Measurements from ENCODE around the gene TAT. TPM values are rescaled to one million over a fixed set of nuclear protein-coding genes. Genes with fewer than 3 reads are reported as not detected.
"Not testable (repeated sequence)": the region's sequence is repeated elsewhere in the genome, so short reads cannot be mapped to it uniquely, and the experiment has no call there.

TAT gene
- total RNA-seq, 1 experiment from 2014 or later = not detected

- Mint-ChIP-seq H3K4me3 (ENCODE audit: unreplicated experiment) (no peak overlapping the region), H3K9me3 (ENCODE audit: unreplicated experiment) (no peaks in the 10 kb centered on the region), H3K36me3 (ENCODE audit: insufficient read depth, unreplicated experiment) (no peaks in the 10 kb centered on the region), H3K27ac (ENCODE audit: low read depth, unreplicated experiment) (no peak overlapping the region), H3K27me3 (ENCODE audit: insufficient read depth, unreplicated experiment) (peaks cover 58% of the 10 kb centered on the region), H3K4me1 (ENCODE audit: insufficient read depth, unreplicated experiment) (no peaks in the 10 kb centered on the region)
- DNase-seq (ENCODE audit: unreplicated experiment) = no peak
- BruUV-seq (replicated peaks) = no TSS peak
- no peak for TF ChIP-seq CTCF (IDR thresholded peaks at IDR 0.05; ENCODE audit: unreplicated experiment)
- POLR2A ChIA-PET = interaction anchor here (0.6 kb wide), 1 partner anchor 45 kb away, joined by 4 read pairs; no protein-coding TSS in a partner anchor
- intact Hi-C loops (cut with micrococcal nuclease) = no loop called here
- CTCF ChIA-PET = interaction anchor here (0.6 to 1.6 kb wide), 3 partner anchors 16 to 182 kb away, joined by 3 to 6 read pairs (median 4); no protein-coding TSS in a partner anchor
Observed at GRCh38 chr16:71594000-71594646, 17.2 kb upstream of the TAT start.

GRCh38 chr16:71593048-71593999, 16.4 kb upstream of the TAT start:
- Mint-ChIP-seq H3K4me3 (ENCODE audit: unreplicated experiment) (no peak overlapping the region), H3K27me3 (ENCODE audit: insufficient read depth, unreplicated experiment) (peaks cover 65% of the 10 kb centered on the region), H3K9me3 (ENCODE audit: unreplicated experiment) (no peaks in the 10 kb centered on the region), H3K27ac (ENCODE audit: low read depth, unreplicated experiment) (no peak overlapping the region), H3K4me1 (ENCODE audit: insufficient read depth, unreplicated experiment) (no peaks in the 10 kb centered on the region), H3K36me3 (ENCODE audit: insufficient read depth, unreplicated experiment) (no peaks in the 10 kb centered on the region)
- intact Hi-C loops (cut with micrococcal nuclease) = no loop called here
- no TSS peak for BruUV-seq (replicated peaks)
- no peak for DNase-seq (ENCODE audit: unreplicated experiment)
- no peak for TF ChIP-seq CTCF (IDR thresholded peaks at IDR 0.05; ENCODE audit: unreplicated experiment)
- CTCF ChIA-PET = interaction anchor here (0.6 to 1.7 kb wide), 6 partner anchors 15 to 913 kb away, joined by 3 to 7 read pairs (median 4); no protein-coding TSS in a partner anchor
- POLR2A ChIA-PET = no interaction called here

GRCh38 chr16:71591917-71592316, 15.0 kb upstream of the TAT start:
- BruUV-seq (replicated peaks) = no TSS peak
- Mint-ChIP-seq H3K4me3 (ENCODE audit: unreplicated experiment) (no peak overlapping the region), H3K36me3 (ENCODE audit: insufficient read depth, unreplicated experiment) (no peaks in the 10 kb centered on the region), H3K4me1 (ENCODE audit: insufficient read depth, unreplicated experiment) (no peaks in the 10 kb centered on the region), H3K27ac (ENCODE audit: low read depth, unreplicated experiment) (no peak overlapping the region), H3K27me3 (ENCODE audit: insufficient read depth, unreplicated experiment) (peaks cover 66% of the 10 kb centered on the region), H3K9me3 (ENCODE audit: unreplicated experiment) (no peaks in the 10 kb centered on the region)
- CTCF ChIA-PET = interaction anchor here (0.6 to 1.7 kb wide), 3 partner anchors 18 to 820 kb away, joined by 3 to 7 read pairs (median 4); no protein-coding TSS in a partner anchor
- intact Hi-C loops (cut with micrococcal nuclease) = no loop called here
- POLR2A ChIA-PET = no interaction called here
- DNase-seq (ENCODE audit: unreplicated experiment) = no peak
- no peak for TF ChIP-seq CTCF (IDR thresholded peaks at IDR 0.05; ENCODE audit: unreplicated experiment)

GRCh38 chr16:71590584-71590983, 13.7 kb upstream of the TAT start:
- H3K4me1 Mint-ChIP-seq (ENCODE audit: insufficient read depth, unreplicated experiment) = no peaks in the 10 kb centered on the region
- H3K4me3 Mint-ChIP-seq (ENCODE audit: unreplicated experiment) = no peak overlapping the region
- ChIA-PET POLR2A (no interaction called here), CTCF (interaction anchor here (1.5 kb wide), 1 partner anchor 20 kb away, joined by 9 read pairs; no protein-coding TSS in a partner anchor)
- no peak overlapping the region for H3K27ac Mint-ChIP-seq (ENCODE audit: low read depth, unreplicated experiment)
- no peak for TF ChIP-seq CTCF (IDR thresholded peaks at IDR 0.05; ENCODE audit: unreplicated experiment)
- H3K9me3 Mint-ChIP-seq (ENCODE audit: unreplicated experiment) = no peaks in the 10 kb centered on the region
- intact Hi-C loops (cut with micrococcal nuclease) = no loop called here
- H3K36me3 Mint-ChIP-seq (ENCODE audit: insufficient read depth, unreplicated experiment) = no peaks in the 10 kb centered on the region
- peaks cover 68% of the 10 kb centered on the region for H3K27me3 Mint-ChIP-seq (ENCODE audit: insufficient read depth, unreplicated experiment)
- no TSS peak for BruUV-seq (replicated peaks)
- no peak for DNase-seq (ENCODE audit: unreplicated experiment)

- H3K9me3 Mint-ChIP-seq (ENCODE audit: unreplicated experiment); H3K4me3 Mint-ChIP-seq (ENCODE audit: unreplicated experiment); intact Hi-C loops (cut with micrococcal nuclease); H3K4me1 Mint-ChIP-seq (ENCODE audit: insufficient read depth, unreplicated experiment); H3K36me3 Mint-ChIP-seq (ENCODE audit: insufficient read depth, unreplicated experiment); DNase-seq (ENCODE audit: unreplicated experiment); POLR2A ChIA-PET; BruUV-seq (replicated peaks); H3K27ac Mint-ChIP-seq (ENCODE audit: low read depth, unreplicated experiment): not testable (repeated sequence)
- CTCF ChIA-PET = interaction anchor here (1.5 kb wide), 1 partner anchor 21 kb away, joined by 9 read pairs; no protein-coding TSS in a partner anchor
- H3K27me3 Mint-ChIP-seq (ENCODE audit: insufficient read depth, unreplicated experiment) = peaks cover 73% of the 10 kb centered on the region
Observed at GRCh38 chr16:71590071-71590470, 13.2 kb upstream of the TAT start.

GRCh38 chr16:71589334-71589733, 12.4 kb upstream of the TAT start:
- peaks cover 80% of the 10 kb centered on the region for H3K27me3 Mint-ChIP-seq (ENCODE audit: insufficient read depth, unreplicated experiment)
- H3K4me1 Mint-ChIP-seq (ENCODE audit: insufficient read depth, unreplicated experiment); BruUV-seq (replicated peaks); H3K9me3 Mint-ChIP-seq (ENCODE audit: unreplicated experiment); H3K4me3 Mint-ChIP-seq (ENCODE audit: unreplicated experiment); DNase-seq (ENCODE audit: unreplicated experiment); POLR2A ChIA-PET; intact Hi-C loops (cut with micrococcal nuclease); CTCF ChIA-PET; H3K27ac Mint-ChIP-seq (ENCODE audit: low read depth, unreplicated experiment); H3K36me3 Mint-ChIP-seq (ENCODE audit: insufficient read depth, unreplicated experiment): not testable (repeated sequence)

Data from MCF 10A (cell line).